Activated T-helper 17 cell treated with anti-CD3 and anti-CD28 coated beads, Interleukin-2, amount 50 U/mL, for 72 hours (primary cell): ENCODE measurements around the gene CST6. TPM values are rescaled to one million over a fixed set of nuclear protein-coding genes. Genes with fewer than 3 reads are reported as not detected.

Experiments
- ATAC-seq: fragments of 150-1000 bp; cut with Tn5 transposase; replicated peaks from 2 replicates; pipeline ENCODE4 v1.10.0; 2021; ENCODE audit warnings: mild to moderate bottlenecking, moderate library complexity
- H3K27ac Mint-ChIP-seq: one replicate; pipeline ENCODE4 v1.8.0; 2022; ENCODE audit warnings: mixed read lengths
- H3K27me3 Mint-ChIP-seq: one replicate; pipeline ENCODE4 v1.8.0; 2022; ENCODE audit warnings: mixed read lengths
- H3K36me3 Mint-ChIP-seq: one replicate; pipeline ENCODE4 v1.8.0; 2022; ENCODE audit warnings: low read depth, mild to moderate bottlenecking, mixed read lengths
- H3K4me1 Mint-ChIP-seq: one replicate; pipeline ENCODE4 v1.8.0; 2022; ENCODE audit warnings: mixed read lengths
- H3K4me3 Mint-ChIP-seq: one replicate; pipeline ENCODE4 v1.8.0; 2022; ENCODE audit warnings: mild to moderate bottlenecking, mixed read lengths
- H3K9me3 Mint-ChIP-seq: one replicate; pipeline ENCODE4 v1.8.0; 2022; ENCODE audit warnings: mixed read lengths
- total RNA-seq, 2 donors: library from RNA; stranded (reverse); gene quantifications; one replicate each; pipeline ENCODE4 v1.2.3, GENCODE V29; 2022

Gene CST6
- total RNA-seq: under 1 TPM in 1 of 2 donors, not detected in 1; 0.37 TPM

GRCh38 chr11:66011785-66012303, at the start of gene CST6:
CST6 (plus strand) TSS chr11:66012008; CDS start chr11:66012045, 37 bp downstream.
- H3K4me3 Mint-ChIP-seq: no peak within 1 kb of the TSS
- no peaks in the 10 kb centered on the region for H3K9me3 Mint-ChIP-seq
- no peaks in the 10 kb centered on the region for H3K36me3 Mint-ChIP-seq
- no peak within 1 kb of the TSS for H3K27ac Mint-ChIP-seq
- peak; percentile 18 for ATAC-seq
- no peaks in the 10 kb centered on the region for H3K27me3 Mint-ChIP-seq
- no peaks in the 10 kb centered on the region for H3K4me1 Mint-ChIP-seq

GRCh38 chr11:65962141-65962564, 49.7 kb upstream of the CST6 start:
- Mint-ChIP-seq H3K36me3 (peaks cover 56% of the 10 kb centered on the region), H3K4me1 (peaks cover 17% of the 10 kb centered on the region), H3K27me3 (no peaks in the 10 kb centered on the region), H3K9me3 (no peaks in the 10 kb centered on the region), H3K27ac (peak overlapping the region; percentile 90), H3K4me3 (peak overlapping the region; percentile 94)
- no peak for ATAC-seq

DNA sequence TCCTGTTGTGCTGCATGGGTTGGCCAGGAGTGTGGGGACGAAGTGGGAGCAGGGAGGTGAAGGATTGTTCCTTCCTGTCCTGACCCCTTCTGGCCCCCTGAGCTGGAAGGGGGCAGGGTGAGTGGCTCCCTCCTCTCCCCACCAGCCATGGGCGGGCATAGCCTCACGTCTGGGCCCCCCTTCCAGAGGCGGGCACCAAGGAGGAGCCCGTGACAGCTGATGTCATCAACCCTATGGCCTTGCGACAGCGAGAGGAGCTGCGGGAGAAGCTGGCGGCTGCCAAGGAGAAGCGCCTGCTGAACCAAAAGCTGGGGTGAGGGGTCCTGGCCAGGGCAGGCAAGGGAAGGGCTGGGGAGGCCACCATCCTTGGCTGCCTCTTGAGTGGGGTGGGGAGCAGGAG, 46.9 kb upstream of the CST6 start:
- no peak for ATAC-seq
- H3K36me3 Mint-ChIP-seq: peaks cover 84% of the 10 kb centered on the region
- H3K4me3 Mint-ChIP-seq: no peak overlapping the region
- H3K27ac Mint-ChIP-seq: no peak overlapping the region
- peaks cover 26% of the 10 kb centered on the region for H3K4me1 Mint-ChIP-seq
- no peaks in the 10 kb centered on the region for H3K9me3 Mint-ChIP-seq
- H3K27me3 Mint-ChIP-seq: no peaks in the 10 kb centered on the region

- Mint-ChIP-seq H3K9me3 (no peaks in the 10 kb centered on the region), H3K4me3 (no peak overlapping the region), H3K27ac (no peak overlapping the region), H3K27me3 (no peaks in the 10 kb centered on the region), H3K4me1 (peaks cover 26% of the 10 kb centered on the region), H3K36me3 (peaks cover 92% of the 10 kb centered on the region)
- no peak for ATAC-seq
Observed at GRCh38 chr11:65965986-65966762, 45.6 kb upstream of the CST6 start.

DNA sequence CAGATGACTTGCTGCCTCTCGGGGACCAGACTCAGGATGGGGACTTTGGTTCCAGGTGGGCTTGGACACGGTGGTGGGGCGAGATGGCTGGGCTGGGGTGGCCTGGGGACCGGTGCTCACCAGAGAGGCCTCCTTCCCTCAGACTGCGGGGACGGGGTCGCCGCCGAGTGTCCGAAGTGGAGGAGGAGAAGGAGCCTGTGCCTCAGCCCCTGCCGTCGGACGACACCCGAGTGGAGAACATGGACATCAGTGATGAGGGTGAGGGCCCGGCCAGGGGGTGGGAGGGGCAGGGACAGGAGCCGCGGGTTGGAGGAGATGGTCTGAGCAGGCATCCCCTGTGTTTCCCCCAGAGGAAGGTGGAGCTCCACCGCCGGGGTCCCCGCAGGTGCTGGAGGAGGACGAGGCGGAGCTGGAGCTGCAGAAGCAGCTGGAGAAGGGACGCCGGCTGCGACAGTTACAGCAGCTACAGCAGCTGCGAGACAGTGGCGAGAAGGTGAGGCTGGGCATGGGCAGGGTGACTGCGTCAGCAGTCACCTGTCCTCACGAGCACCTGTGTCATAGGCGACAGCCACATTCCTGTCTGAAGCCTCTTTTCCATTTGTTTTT, 44.4 kb upstream of the CST6 start:
- no peaks in the 10 kb centered on the region for H3K27me3 Mint-ChIP-seq
- peaks cover 23% of the 10 kb centered on the region for H3K4me1 Mint-ChIP-seq
- no peaks in the 10 kb centered on the region for H3K9me3 Mint-ChIP-seq
- H3K27ac Mint-ChIP-seq: no peak overlapping the region
- peaks cover 94% of the 10 kb centered on the region for H3K36me3 Mint-ChIP-seq
- no peak overlapping the region for H3K4me3 Mint-ChIP-seq
- ATAC-seq: no peak

DNA sequence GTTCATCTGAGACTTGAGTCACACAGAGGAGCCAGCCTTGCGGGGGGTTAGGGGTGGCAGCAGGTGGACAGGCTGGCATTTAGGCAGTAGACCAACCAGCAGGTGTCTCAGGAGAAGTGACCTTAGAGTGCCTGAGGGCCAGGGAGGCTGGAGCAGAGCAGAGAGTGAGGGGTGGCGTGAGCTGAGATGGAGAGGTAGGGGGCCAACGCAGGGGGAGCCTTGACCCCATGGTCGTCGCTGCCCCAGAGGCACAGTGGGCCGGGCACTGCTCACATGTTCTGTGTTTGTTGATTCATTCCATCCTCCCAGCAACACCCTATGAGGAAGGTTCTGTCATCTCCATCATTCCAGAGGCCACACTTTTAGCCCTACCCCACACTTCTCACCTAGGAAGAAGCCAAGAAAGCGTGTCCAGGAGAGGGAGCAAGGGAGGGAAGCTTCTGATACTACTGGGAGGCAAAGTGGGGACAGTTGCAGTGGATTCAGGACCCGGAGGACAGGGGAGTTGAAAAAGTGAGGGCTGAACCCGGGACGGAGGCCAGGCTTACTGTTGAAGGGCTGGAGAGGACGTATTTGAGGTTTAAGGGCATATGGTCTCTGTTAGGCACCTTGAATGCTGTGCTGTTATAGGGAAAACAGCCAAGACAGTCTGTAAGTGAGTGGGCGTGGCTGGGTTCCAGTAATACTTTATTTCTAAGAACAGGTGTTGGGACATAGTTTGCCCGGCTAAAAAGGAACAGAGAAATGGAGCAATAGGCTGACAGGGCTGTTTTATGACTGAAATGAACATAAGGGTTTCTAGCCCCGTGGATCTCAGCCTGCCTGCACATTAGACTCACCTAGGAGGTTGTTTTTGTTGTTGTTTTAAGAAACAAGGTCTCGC, 43.0 kb upstream of the CST6 start:
- Mint-ChIP-seq H3K27me3 (no peaks in the 10 kb centered on the region), H3K4me3 (no peak overlapping the region), H3K27ac (peak overlapping the region; percentile 49), H3K9me3 (no peaks in the 10 kb centered on the region), H3K4me1 (peaks cover 14% of the 10 kb centered on the region), H3K36me3 (peaks cover 94% of the 10 kb centered on the region)
- no peak for ATAC-seq

DNA sequence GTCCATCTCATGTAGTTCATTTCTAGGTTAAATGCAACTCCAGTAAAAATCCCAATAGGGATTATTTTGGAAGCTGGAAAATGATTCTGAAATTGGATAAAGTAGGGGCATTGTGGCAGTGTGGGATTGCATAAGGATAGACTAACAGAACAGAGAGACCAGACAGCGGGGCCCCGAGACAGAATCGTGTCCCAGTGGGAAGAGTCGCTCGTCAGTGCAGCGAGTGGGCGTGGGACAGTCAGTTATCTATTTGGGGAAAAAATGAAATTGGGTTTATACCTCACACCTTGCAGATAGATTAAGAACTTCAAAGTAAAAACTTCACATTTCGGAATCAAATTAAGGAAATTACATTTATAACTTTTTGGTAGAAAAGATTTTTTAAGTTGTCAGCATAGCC, 39.7 kb upstream of the CST6 start:
- H3K27me3 Mint-ChIP-seq: no peaks in the 10 kb centered on the region
- no peak overlapping the region for H3K27ac Mint-ChIP-seq
- H3K9me3 Mint-ChIP-seq: no peaks in the 10 kb centered on the region
- H3K36me3 Mint-ChIP-seq: peaks cover 91% of the 10 kb centered on the region
- ATAC-seq: no peak
- H3K4me1 Mint-ChIP-seq: peaks cover 14% of the 10 kb centered on the region
- H3K4me3 Mint-ChIP-seq: no peak overlapping the region

DNA sequence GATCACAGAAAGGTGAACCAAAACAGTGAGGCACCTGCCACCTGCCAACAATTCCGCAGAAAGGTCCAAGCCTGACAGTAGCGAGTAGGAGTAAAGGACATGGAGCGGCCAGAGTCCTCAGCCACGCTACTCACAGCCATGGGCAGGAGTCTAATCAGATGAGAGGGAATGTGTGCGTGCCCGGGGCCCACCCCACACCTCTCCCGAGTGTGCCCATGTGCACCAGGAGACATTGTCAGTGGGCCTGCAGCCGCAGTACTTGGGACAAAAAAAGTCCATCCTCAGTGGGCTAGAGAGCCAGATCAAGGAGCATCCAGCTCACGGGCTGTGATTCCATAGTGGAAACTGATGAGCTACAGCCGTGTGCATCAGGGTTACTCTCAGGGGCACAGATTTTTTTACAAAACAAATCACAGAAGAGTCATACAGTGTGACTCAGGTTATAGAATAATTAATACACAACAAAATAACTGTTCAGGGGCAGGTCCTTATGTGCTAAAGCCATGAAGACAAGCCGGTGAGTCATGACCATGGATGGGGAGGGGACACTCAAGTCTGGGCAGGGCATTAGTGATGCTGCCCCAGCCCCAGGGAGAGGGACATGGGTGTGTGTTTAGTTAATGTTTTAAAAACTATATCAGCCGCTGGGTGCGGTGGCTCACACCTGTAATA, 38.2 kb upstream of the CST6 start:
- peaks cover 8% of the 10 kb centered on the region for H3K4me1 Mint-ChIP-seq
- H3K4me3 Mint-ChIP-seq: no peak overlapping the region
- H3K27me3 Mint-ChIP-seq: no peaks in the 10 kb centered on the region
- ATAC-seq: no peak
- peaks cover 83% of the 10 kb centered on the region for H3K36me3 Mint-ChIP-seq
- no peaks in the 10 kb centered on the region for H3K9me3 Mint-ChIP-seq
- H3K27ac Mint-ChIP-seq: no peak overlapping the region

DNA sequence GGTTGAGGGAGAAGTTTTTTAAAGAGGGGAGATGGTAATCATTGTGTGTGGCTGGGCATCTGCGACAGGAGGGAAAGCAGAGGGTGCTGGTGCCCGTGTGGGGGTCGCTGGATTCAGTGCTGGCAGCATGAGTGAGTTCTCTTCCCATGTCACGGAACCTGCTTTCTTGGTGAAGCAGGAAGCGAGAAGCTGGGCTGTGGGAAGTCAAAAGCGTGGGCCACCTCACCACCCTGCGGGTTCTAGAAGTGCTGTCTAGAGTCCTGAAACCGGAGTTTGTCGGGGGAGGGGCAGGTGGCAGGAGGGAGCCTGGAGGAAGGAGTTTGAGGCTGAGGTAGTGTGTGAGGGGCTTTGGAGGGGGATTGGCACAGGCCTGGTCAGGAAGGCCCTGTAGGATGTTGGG, 36.0 kb upstream of the CST6 start:
- no peaks in the 10 kb centered on the region for H3K27me3 Mint-ChIP-seq
- no peak overlapping the region for H3K4me3 Mint-ChIP-seq
- H3K36me3 Mint-ChIP-seq: peaks cover 71% of the 10 kb centered on the region
- no peak for ATAC-seq
- peaks cover 4% of the 10 kb centered on the region for H3K4me1 Mint-ChIP-seq
- peak overlapping the region; percentile 22 for H3K27ac Mint-ChIP-seq
- no peaks in the 10 kb centered on the region for H3K9me3 Mint-ChIP-seq

DNA sequence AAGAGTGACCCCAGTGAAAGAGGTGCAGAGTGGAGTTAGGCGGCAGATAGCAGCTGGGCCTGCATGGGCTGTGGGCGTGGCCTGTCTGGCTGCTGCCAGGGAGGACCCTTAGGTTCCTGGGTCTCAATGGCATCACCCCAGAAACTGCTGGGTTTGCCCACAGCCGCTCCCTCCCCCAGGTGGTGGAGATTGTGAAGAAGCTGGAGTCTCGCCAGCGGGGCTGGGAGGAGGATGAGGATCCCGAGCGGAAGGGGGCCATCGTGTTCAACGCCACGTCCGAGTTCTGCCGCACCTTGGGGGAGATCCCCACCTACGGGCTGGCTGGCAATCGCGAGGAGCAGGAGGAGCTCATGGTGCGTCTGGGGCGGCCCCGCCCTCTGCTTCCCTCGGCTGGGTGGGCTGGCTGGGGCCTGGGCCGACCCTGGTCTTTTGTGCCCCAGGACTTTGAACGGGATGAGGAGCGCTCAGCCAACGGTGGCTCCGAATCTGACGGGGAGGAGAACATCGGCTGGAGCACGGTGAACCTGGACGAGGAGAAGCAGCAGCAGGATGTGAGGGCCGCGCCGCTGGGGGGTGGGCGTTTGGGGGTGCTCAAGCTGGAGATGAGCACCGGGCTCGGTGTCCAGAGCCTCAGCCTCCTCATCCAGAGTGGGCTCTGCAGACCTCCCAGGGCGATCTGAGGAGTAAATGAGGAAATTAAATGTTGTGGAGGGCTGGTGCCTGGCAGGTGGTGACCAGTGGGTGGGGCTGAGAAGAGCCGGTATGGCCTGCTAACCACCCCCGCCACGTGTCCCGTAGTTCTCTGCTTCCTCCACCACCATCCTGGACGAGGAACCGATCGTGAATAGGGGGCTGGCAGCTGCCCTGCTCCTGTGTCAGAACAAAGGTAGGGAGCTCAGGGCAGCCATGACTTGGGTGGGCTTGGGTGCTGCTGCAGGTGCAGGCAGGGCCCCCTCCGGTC, 35.3 kb upstream of the CST6 start:
- ATAC-seq: no peak
- H3K4me3 Mint-ChIP-seq: no peak overlapping the region
- H3K27me3 Mint-ChIP-seq: no peaks in the 10 kb centered on the region
- peaks cover 4% of the 10 kb centered on the region for H3K4me1 Mint-ChIP-seq
- no peaks in the 10 kb centered on the region for H3K9me3 Mint-ChIP-seq
- peak overlapping the region; percentile 22 for H3K27ac Mint-ChIP-seq
- H3K36me3 Mint-ChIP-seq: peaks cover 69% of the 10 kb centered on the region

DNA sequence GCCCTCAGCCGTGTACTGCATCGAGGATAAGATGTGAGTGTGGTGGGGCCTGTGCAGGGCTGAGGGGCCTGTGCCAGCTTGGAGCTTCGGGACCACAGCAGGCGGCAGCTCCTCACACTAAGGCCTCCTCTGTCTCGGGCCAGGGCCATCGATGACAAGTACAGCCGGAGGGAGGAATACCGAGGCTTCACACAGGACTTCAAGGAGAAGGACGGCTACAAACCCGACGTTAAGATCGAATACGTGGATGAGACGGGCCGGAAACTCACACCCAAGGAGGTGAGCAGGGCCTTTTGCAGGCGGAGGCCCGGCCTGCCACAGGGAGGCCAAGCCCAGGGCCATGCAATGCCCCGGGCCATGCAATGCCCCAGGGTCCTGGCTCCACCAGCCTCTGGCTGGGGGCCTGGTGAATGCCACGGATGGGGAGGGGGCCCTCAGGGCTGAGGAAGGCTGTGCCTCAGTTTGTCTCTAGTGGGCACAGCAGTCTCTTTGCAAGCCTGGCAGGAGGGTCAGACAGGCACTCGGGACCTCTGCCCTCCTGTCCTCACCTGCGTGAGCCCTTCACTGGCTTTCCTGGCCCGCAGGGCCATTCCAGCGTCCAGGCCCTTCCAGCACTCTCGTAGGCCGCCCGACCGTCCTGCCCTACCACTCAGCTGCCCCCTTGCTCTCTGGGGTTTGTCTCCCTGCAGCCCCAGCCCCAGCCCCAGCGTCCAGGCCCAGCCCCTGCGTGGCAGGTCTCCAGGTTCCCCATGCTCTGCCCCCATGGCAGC, 34.0 kb upstream of the CST6 start:
- no peaks in the 10 kb centered on the region for H3K27me3 Mint-ChIP-seq
- ATAC-seq: no peak
- no peak overlapping the region for H3K4me3 Mint-ChIP-seq
- peaks cover 56% of the 10 kb centered on the region for H3K36me3 Mint-ChIP-seq
- H3K9me3 Mint-ChIP-seq: no peaks in the 10 kb centered on the region
- H3K4me1 Mint-ChIP-seq: peaks cover 4% of the 10 kb centered on the region
- H3K27ac Mint-ChIP-seq: no peak overlapping the region

- ATAC-seq: no peak
Observed at GRCh38 chr11:65978391-65979238, 33.2 kb upstream of the CST6 start.

More at GRCh38 chr11:65978391-65979238, 33.2 kb upstream of the CST6 start:
- Mint-ChIP-seq H3K9me3 (no peaks in the 10 kb centered on the region), H3K36me3 (peaks cover 48% of the 10 kb centered on the region), H3K4me1 (peaks cover 4% of the 10 kb centered on the region), H3K4me3 (no peak overlapping the region), H3K27ac (no peak overlapping the region), H3K27me3 (no peaks in the 10 kb centered on the region)
